Measurements from ENCODE around the gene MOK.

The MOK gene

DNA sequence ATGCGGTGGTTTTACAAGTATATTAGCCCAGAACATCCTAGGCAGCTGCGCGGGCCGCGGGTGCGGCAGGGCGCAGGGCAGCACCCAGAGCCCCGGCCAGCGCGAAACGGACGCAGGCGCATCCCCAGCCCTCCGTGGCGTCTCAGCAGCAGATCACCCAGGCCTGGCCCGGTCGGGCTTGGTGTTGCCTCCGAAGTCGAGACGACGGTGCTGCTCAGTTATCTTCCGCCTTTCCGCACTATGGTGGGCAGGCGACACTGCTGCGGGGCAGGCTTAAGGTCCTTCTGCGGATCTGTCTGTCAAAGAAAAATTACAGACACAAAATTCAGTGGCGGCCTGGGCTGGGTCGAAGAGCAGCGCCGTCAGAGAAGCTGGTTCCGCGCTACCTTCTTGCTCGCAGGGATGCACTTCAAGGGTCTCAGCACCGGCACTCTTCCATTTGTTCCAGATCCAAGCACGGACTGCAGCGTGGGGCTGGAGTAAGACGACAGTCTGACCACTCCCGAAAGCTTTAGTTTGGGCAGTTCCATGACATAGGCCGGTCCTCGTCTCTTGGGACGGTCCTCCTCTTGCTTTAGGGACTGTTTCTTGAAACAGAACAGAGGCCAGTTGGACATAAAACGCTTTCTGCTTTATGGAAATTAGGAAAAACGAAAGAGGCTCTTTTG, 75.8 kb downstream of the MOK start:
- no peaks in the 10 kb centered on the region for H3K27me3 ChIP-seq (ENCODE audit: insufficient read depth, low read depth)

DNA sequence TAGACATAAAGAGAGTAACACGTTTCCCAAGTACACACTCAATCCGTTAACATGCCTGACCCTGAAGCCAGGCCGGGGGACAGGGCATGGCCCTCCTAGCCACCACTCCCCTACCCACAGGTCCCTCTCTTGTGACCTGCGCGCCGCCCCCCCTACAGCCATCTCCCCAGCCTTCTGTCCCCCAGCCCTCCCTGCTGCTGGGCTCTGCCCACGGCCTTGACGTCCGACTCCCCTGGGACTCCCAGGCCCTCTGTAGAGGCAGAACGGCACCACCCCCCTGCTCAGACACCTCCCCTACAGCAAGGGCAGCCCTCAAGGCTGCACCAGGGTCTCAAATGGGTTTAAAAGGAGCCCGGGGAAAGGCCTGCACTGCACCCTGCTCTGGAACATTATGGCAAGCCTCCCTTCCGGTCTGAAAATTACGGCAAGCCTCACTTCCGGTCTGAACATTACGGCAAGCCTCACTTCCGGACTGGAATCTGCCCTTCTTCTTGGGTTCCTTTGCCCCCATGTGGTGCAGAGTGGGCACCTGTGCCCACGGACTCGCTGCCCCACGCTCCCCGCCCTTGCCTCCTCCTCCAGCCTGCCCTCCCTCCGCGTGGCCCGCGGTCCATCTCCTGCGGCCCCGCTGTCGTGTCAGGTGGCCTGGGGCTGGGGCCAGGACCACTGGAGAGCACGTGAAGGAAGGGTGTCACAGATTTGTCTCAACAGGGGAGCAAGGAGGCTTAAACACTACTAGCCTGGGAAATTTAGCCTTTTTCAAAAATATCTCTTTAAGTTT, 77.6 kb downstream of the MOK start:
- no peak overlapping the region for H3K4me2 ChIP-seq
- no peaks in the 10 kb centered on the region for H3K27me3 ChIP-seq (ENCODE audit: insufficient read depth, low read depth)
- H3K9ac ChIP-seq, result no peak overlapping the region
- H4K20me1 ChIP-seq (ENCODE audit: insufficient read depth), result no peaks in the 10 kb centered on the region
- no peak overlapping the region for H2AFZ ChIP-seq (ENCODE audit: low read depth)
- H3K79me2 ChIP-seq (ENCODE audit: insufficient read depth, low read depth), result no peaks in the 10 kb centered on the region
- TF ChIP-seq, protein P1, sequence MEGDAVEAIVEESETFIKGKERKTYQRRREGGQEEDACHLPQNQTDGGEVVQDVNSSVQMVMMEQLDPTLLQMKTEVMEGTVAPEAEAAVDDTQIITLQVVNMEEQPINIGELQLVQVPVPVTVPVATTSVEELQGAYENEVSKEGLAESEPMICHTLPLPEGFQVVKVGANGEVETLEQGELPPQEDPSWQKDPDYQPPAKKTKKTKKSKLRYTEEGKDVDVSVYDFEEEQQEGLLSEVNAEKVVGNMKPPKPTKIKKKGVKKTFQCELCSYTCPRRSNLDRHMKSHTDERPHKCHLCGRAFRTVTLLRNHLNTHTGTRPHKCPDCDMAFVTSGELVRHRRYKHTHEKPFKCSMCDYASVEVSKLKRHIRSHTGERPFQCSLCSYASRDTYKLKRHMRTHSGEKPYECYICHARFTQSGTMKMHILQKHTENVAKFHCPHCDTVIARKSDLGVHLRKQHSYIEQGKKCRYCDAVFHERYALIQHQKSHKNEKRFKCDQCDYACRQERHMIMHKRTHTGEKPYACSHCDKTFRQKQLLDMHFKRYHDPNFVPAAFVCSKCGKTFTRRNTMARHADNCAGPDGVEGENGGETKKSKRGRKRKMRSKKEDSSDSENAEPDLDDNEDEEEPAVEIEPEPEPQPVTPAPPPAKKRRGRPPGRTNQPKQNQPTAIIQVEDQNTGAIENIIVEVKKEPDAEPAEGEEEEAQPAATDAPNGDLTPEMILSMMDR (conservative IDR thresholded peaks at IDR 0.05; ENCODE audit: low read depth, low read length), result no peak
- H3K36me3 ChIP-seq (ENCODE audit: insufficient read depth), result no peaks in the 10 kb centered on the region
- no peaks in the 10 kb centered on the region for H3K4me1 ChIP-seq (ENCODE audit: low read depth, poor library complexity, severe bottlenecking)
- H3K27ac ChIP-seq, result no peak overlapping the region
- no peak overlapping the region for H3K4me3 ChIP-seq (IDR thresholded peaks at IDR 0.05; ENCODE audit: insufficient read depth, low read depth, low read length)

More for the DNA sequence above, 75.8 kb downstream of the MOK start:
- no peaks in the 10 kb centered on the region for H3K36me3 ChIP-seq (ENCODE audit: insufficient read depth)
- TF ChIP-seq, protein P1 (conservative IDR thresholded peaks at IDR 0.05; ENCODE audit: low read depth, low read length), result no peak
- no peak overlapping the region for H3K4me2 ChIP-seq
- no peak overlapping the region for H3K9ac ChIP-seq
- no peak overlapping the region for H3K4me3 ChIP-seq (IDR thresholded peaks at IDR 0.05; ENCODE audit: insufficient read depth, low read depth, low read length)
- no peak overlapping the region for H2AFZ ChIP-seq (ENCODE audit: low read depth)
- no peaks in the 10 kb centered on the region for H3K79me2 ChIP-seq (ENCODE audit: insufficient read depth, low read depth)
- no peaks in the 10 kb centered on the region for H3K4me1 ChIP-seq (ENCODE audit: low read depth, poor library complexity, severe bottlenecking)
- H3K27ac ChIP-seq, result no peak overlapping the region
- no peaks in the 10 kb centered on the region for H4K20me1 ChIP-seq (ENCODE audit: insufficient read depth)

DNA sequence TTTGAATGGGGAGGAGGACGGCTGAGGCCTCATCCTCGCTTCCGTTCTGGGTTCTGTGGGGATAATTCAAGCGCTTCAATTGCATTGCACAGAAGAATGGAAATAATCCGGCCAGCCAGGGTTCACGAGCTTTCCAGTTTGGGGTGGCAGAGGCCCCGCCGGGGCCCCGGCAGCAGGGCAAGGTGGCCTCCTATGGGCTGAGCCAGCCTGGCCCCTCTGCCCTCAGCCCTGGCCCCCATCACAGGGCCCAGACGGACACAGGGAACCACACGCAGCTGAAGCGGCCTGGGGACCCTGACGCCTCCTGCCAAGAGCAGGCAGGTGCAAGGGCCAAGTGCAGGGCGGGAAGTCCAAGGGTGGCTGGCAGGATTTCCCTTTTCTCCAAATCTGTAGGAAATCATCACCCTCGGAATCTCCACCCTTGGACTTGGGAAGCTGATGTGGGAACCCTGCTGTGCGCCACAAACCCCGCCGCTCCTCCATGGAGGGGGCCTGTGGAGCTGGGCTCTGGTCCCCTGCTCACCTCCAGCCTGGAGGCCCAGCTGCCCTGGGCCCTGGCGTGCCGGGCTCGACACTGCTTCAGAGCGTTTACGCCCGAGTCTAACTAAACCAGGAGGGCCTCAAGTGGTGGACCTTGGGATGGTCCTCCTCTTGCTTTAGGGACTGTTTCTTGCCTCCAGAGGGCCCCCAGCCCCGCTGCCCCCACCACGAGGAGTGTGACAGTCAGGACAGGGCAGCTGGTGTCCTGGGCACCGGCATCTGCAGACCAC, 78.4 kb downstream of the MOK start:
- TF ChIP-seq, protein P1 (conservative IDR thresholded peaks at IDR 0.05; ENCODE audit: low read depth, low read length), result no peak
- Histone ChIP-seq H4K20me1 (ENCODE audit: insufficient read depth) (no peaks in the 10 kb centered on the region), H3K4me3 (IDR thresholded peaks at IDR 0.05; ENCODE audit: insufficient read depth, low read depth, low read length) (no peak overlapping the region), H3K4me1 (ENCODE audit: low read depth, poor library complexity, severe bottlenecking) (no peaks in the 10 kb centered on the region), H3K79me2 (ENCODE audit: insufficient read depth, low read depth) (no peaks in the 10 kb centered on the region), H3K4me2 (no peak overlapping the region), H3K36me3 (ENCODE audit: insufficient read depth) (no peaks in the 10 kb centered on the region), H3K27me3 (ENCODE audit: insufficient read depth, low read depth) (no peaks in the 10 kb centered on the region), H3K9ac (no peak overlapping the region), H2AFZ (ENCODE audit: low read depth) (no peak overlapping the region), H3K27ac (no peak overlapping the region)

DNA sequence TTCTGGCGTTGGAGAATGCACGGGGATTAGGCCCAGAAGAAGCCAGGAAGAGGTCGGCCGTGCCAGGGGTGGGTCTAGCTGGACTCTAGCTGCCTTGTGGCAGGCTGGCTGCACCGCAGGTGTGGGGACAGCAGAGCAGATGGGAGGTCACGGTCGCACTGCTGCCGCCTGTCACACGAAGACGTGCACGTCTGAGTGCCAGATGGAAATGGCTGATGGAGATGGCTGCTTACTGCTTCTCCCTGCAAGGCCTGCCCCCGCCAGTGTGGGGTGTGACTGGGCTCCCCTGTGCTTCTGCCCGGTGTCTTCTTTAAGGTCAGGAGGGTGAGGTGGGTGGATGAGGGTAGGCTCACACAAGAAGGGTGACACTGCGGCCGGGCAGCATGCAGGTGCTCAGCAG, 79.0 kb downstream of the MOK start:
- no peak overlapping the region for H3K9ac ChIP-seq
- H3K27ac ChIP-seq, result no peak overlapping the region
- no peaks in the 10 kb centered on the region for H3K79me2 ChIP-seq (ENCODE audit: insufficient read depth, low read depth)
- H2AFZ ChIP-seq (ENCODE audit: low read depth), result no peak overlapping the region
- no peaks in the 10 kb centered on the region for H3K36me3 ChIP-seq (ENCODE audit: insufficient read depth)
- H3K4me2 ChIP-seq, result no peak overlapping the region
- H4K20me1 ChIP-seq (ENCODE audit: insufficient read depth), result no peaks in the 10 kb centered on the region
- H3K4me3 ChIP-seq (IDR thresholded peaks at IDR 0.05; ENCODE audit: insufficient read depth, low read depth, low read length), result no peak overlapping the region
- TF ChIP-seq, protein P1 (conservative IDR thresholded peaks at IDR 0.05; ENCODE audit: low read depth, low read length), result no peak
- H3K27me3 ChIP-seq (ENCODE audit: insufficient read depth, low read depth), result no peaks in the 10 kb centered on the region
- H3K4me1 ChIP-seq (ENCODE audit: low read depth, poor library complexity, severe bottlenecking), result no peaks in the 10 kb centered on the region

Data from KMS-11 (cell line).